Esophagus (tissue), 2 donors: ENCODE measurements around the gene BTF3L4. TPM values are rescaled to one million over a fixed set of nuclear protein-coding genes. Genes with fewer than 3 reads are reported as not detected.

Experiments
- H3K27ac ChIP-seq, 2 donors: one replicate each; pipeline ENCODE4 v1.5.1; 2013; ENCODE audit warnings: low read depth in 2 of 2, mild to moderate bottlenecking in 2 of 2, inconsistent platforms in 1 of 2, low read length in 1 of 2, moderate library complexity in 1 of 2
- H3K27me3 ChIP-seq, 2 donors: one replicate each; pipeline ENCODE4 v1.6.1; 2013; ENCODE audit warnings: low read length in 2 of 2, control low read depth in 1 of 2, mild to moderate bottlenecking in 1 of 2; ENCODE audit not compliant: insufficient read depth in 2 of 2, control insufficient read depth in 1 of 2
- H3K36me3 ChIP-seq, 2 donors: one replicate each; pipeline ENCODE4 v1.6.1; 2013; ENCODE audit warnings: low read length in 1 of 2; ENCODE audit not compliant: control insufficient read depth in 2 of 2, insufficient read depth in 2 of 2
- H3K4me1 ChIP-seq, 2 donors: one replicate each; pipeline ENCODE4 v1.6.1; 2013; ENCODE audit warnings: low read length in 1 of 2; ENCODE audit not compliant: control insufficient read depth in 2 of 2, insufficient read depth in 2 of 2
- H3K4me3 ChIP-seq, 2 donors: one replicate each; pipeline ENCODE4 v1.5.1; 2013; ENCODE audit warnings: low read length in 2 of 2, mild to moderate bottlenecking in 2 of 2, low read depth in 1 of 2, moderate library complexity in 1 of 2
- H3K9me3 ChIP-seq, 2 donors: one replicate each; pipeline ENCODE4 v1.6.1; 2013; ENCODE audit warnings: mild to moderate bottlenecking in 2 of 2, low read depth in 1 of 2, low read length in 1 of 2, moderate library complexity in 1 of 2; ENCODE audit not compliant: control insufficient read depth in 2 of 2, insufficient read depth in 1 of 2
- WGBS, 2 donors: extraction: QIAGEN DNeasy Blood & Tissue Kit; methylation state at CpG; one replicate each; pipeline ENCODE4 v1.1.7; 2013; 5-methylcytosine and 5-hydroxymethylcytosine counted together
- polyA plus RNA-seq, 2 donors: library from polyadenylated mRNA; stranded (reverse); fragments of 200-250 nt; gene quantifications; one replicate each; pipeline ENCODE4 v1.2.3, GENCODE V29; 2013
- donor health status: healthy with polysubstance abuse.
- donor health status: Bipolar disorder and iron deficiency.

Gene BTF3L4
- polyA plus RNA-seq, 2 donors = 26.8 to 34.2 TPM

DNA sequence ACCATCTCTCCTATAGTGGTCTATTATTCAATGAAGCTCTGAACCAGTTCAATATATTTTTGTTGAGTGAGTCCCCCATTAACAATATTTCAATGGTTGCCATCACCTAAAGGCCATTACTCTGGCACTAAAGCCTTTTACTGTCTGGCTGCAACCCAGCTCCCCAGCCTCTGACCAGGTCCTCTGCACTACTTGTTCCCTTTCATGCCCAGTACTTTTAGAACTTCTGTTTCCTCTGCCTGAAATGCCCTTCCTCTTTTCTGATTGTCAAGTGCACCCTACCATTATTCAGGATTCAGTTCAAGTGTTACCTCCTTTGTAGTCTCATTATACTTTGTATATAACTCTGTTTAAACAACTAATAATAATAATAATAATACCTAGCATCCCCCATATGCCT lies 55.4 kb downstream of the BTF3L4 start:
- no peak overlapping the region for H3K27ac ChIP-seq
- no peaks in the 10 kb centered on the region for H3K9me3 ChIP-seq
- no peaks in the 10 kb centered on the region for H3K36me3 ChIP-seq
- no peak overlapping the region for H3K4me3 ChIP-seq
- no peaks in the 10 kb centered on the region for H3K4me1 ChIP-seq
- H3K27me3 ChIP-seq = no peaks in the 10 kb centered on the region

DNA sequence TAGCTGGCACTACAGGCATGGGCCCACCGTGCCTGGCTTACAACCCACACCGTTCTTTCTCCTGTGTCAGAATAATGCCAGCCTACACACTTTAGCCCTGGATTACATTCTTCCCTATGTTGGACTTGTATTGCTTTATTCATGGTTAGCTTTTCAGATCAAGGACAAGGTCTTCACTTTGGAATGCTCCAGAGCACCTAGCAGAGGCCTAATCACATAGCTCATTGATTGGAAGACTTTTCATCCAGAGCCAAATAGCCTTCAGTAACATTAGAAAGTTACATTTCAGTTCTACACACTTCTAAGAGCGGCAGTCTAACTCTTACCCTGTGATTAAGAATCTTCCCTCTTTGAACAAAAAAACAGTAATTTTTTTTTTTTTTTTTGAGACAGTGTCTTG lies 56.4 kb downstream of the BTF3L4 start:
- Histone ChIP-seq H3K27me3 (no peaks in the 10 kb centered on the region), H3K4me1 (no peaks in the 10 kb centered on the region), H3K27ac (no peak overlapping the region), H3K4me3 (no peak overlapping the region), H3K36me3 (no peaks in the 10 kb centered on the region), H3K9me3 (no peaks in the 10 kb centered on the region)
- 75 to 92% methylated on average over 3 of the region's 3 CpGs for WGBS, 2 donors

DNA sequence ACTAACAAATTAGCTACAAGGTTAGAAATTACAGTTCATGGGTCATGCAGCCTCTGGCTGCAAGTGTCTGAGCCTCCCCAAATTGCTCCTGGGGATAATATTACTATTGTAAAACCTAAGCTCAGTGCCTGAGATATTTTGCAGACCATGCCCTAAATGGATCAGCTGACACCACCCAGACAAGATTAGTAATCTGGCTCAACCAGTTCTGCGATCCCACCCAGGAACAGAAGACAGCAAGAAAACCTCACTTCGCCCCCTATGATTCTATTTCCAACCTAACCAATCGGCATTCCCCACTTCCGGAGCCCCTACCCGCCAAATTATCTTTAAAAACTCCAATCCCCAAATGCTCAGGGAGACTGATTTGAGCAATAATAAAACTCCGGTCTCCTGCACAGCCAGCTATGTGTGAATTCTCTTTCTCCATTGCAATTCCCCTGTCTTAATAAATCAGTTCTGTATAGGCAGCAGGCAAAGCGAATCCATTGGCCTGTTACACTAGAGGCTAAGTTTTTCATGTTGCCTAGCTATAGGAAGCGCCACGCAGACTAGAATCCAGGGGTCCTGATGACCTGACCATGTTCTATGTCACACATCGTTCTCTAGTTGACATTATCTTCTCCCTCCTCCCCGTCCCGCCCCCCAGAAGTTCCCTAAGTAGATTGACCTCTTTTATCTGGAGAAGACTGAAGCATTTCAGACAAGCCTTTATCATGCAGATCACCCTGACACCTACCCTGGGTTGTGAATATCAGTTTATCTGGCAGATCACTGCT lies 63.4 kb downstream of the BTF3L4 start:
- no peaks in the 10 kb centered on the region for H3K36me3 ChIP-seq

DNA sequence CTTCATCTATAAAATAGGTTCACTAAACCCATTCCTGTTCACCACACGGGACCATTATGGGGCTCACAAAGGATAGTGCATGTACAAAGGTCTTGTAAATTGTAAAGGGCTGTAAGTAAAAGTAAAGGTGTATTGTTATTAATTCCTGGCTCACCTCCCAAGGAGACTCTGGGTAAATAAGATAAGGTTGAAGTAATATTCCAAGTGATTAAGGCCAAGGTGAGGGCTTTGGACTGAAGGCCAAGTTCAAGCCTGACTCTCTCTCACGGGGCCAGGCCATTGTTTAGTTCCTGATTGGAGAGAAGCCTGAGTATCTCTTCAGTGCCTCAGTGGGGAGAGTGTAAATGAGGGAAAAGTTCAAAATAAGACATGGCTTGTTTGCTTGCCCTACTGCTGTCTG lies 66.3 kb downstream of the BTF3L4 start:
- H3K36me3 ChIP-seq = no peaks in the 10 kb centered on the region
- H3K27ac ChIP-seq = no peak overlapping the region
- no peaks in the 10 kb centered on the region for H3K4me1 ChIP-seq
- no peaks in the 10 kb centered on the region for H3K9me3 ChIP-seq
- no peak overlapping the region for H3K4me3 ChIP-seq
- no peaks in the 10 kb centered on the region for H3K27me3 ChIP-seq
- 57 to 62% methylated on average over 2 of the region's 2 CpGs for WGBS, 2 donors

More for the DNA sequence above, 63.4 kb downstream of the BTF3L4 start:
- Histone ChIP-seq H3K4me3 (no peak overlapping the region), H3K27ac (no peak overlapping the region), H3K27me3 (no peaks in the 10 kb centered on the region), H3K9me3 (no peaks in the 10 kb centered on the region), H3K4me1 (no peaks in the 10 kb centered on the region)
- 59 to 66% methylated on average over 12 of the region's 12 CpGs for WGBS, 2 donors

DNA sequence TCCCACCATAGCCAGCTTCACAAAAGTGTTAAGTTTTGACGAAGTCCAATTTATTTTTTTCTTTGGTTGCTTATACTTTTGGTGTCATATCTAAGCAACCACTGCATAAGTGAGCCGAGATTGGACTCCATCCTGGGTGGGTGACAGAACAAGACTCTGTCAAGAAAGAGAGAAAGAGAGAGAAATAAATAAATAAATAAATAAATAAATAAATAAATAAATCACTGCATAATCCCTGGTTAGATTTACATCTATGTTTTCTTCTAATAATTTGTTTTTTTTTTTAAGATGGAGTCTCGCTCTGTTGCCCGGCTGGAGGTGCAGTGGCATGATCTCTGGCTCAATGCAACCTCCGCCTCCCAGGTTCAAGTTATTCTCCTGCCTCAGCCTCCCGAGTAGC lies 67.5 kb downstream of the BTF3L4 start:
- Histone ChIP-seq H3K27ac (no peak overlapping the region), H3K9me3 (no peaks in the 10 kb centered on the region), H3K36me3 (no peaks in the 10 kb centered on the region), H3K4me1 (no peaks in the 10 kb centered on the region), H3K4me3 (no peak overlapping the region), H3K27me3 (no peaks in the 10 kb centered on the region)
- 89 to 91% methylated on average over 6 of the region's 6 CpGs for WGBS, 2 donors

DNA sequence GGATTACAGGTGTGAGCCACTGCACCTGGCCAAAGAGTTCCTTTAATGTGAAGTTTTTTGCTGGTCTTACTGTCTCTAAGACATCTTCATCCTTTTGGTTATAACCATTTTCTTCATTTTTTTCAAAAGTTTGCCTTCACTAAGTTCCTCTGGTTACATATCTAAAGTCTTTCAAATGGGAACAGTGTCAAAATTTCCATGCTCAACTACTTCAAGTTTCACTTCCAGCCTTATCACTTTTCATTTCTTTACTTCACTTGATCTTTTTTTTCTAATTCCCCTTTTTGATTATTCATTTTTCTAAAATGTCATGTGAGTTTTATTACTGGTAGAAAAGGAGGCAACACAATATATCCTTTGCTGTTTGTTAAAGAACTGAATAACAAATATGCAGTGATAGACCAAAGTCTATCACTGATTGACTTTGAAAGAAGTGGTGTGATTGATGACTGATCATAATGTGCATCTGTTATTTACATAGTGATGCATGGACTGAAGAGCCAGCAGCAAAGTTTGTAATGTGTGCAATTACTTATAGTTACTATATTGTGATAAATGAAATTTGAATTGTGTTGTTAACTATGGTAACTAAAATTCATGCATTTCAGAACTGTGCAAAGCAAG lies 69.8 kb downstream of the BTF3L4 start:
- H3K36me3 ChIP-seq = no peaks in the 10 kb centered on the region
- H3K4me1 ChIP-seq = no peaks in the 10 kb centered on the region
- H3K27ac ChIP-seq = no peak overlapping the region
- H3K9me3 ChIP-seq = no peaks in the 10 kb centered on the region
- H3K27me3 ChIP-seq = no peaks in the 10 kb centered on the region
- no peak overlapping the region for H3K4me3 ChIP-seq

DNA sequence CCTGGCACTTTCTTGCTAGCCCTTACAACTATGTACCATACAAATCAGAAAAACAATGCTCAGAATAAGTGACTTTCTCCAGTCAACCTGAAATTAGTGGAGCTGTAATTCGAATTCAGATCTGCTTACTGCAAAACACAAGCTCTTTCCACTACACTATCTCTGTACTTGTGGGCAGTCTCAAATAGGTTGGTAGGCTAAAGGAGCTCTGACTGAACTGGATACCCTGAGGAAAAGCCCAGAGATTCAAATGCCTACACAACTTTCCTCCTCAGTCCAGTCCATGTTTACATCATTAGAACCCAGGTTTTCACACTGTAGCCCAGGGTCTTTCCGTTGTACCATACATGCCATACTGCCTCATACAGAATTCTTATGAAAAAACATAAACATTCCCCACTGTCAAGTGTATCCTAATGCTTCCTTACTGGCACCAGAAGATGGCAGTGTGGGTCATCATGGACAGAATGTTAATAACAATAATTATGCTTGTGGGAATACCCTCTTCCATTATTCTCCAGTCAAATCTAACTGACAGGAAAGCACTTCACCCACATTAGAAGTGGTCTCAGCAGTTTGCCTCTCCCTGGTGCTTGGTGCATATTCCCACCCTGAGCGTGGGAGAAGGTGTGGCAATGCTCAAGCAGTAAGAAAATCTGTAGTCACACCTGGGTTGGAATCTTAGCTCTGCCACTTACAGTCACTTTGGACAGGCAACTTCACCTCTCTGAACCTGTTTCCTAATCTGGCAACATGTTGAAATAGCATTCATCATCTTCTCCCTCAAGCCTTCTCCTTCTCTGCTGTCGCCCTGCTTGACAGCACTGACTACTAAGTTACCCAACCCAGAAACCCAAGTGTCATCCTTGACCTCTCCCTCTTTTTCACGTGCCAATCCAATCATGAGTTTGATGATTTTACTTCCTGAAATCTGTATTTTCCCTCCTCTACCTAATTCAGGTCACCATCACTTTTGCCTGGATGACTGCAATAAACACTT lies 71.4 kb downstream of the BTF3L4 start:
- 29 to 30% methylated on average over 5 of the region's 5 CpGs for WGBS, 2 donors
- no peaks in the 10 kb centered on the region for H3K36me3 ChIP-seq
- no peak overlapping the region for H3K27ac ChIP-seq
- H3K27me3 ChIP-seq = no peaks in the 10 kb centered on the region
- no peak overlapping the region for H3K4me3 ChIP-seq
- no peaks in the 10 kb centered on the region for H3K4me1 ChIP-seq
- H3K9me3 ChIP-seq = no peaks in the 10 kb centered on the region

DNA sequence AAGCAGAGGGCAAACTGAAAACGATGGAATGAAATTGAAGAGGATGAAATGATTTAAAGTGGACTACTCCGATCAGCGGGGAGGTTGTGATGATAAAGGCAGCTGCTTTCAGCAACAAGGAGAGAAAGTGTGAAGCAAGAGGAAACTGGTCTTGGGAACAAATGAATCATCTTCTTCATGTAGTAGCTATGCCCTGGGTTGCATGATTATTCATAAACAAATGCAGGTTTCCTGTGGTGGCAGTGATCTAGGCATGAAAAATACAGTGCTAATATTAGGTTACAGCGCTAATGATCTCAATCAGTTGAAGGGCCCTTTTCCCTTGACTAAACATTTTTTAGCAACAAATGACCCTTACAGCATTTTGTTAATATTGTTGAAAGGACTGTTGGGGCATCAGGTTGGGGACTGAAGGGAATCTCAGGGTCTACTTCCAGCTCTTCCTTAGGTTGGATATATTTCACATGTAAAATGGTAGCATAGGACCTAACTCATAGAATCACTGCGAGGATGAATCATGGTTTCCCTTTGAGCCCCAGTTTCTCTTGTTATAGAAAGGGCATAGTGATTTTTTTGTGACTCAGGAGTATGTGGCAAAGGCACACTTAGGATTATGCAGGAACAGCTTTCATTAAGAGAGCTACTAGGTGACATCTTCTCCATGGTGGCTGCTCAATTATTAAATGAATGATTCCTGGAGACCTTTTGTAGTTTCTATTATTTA lies 83.9 kb downstream of the BTF3L4 start:
- Histone ChIP-seq H3K4me3 (no peak overlapping the region), H3K36me3 (no peaks in the 10 kb centered on the region), H3K27me3 (no peaks in the 10 kb centered on the region), H3K4me1 (no peaks in the 10 kb centered on the region), H3K27ac (peak overlapping the region; percentile 46 to 77), H3K9me3 (no peaks in the 10 kb centered on the region)
- WGBS, 2 donors = 50 to 65% methylated on average over 5 of the region's 5 CpGs
